NCI-H748 treated with DMSO at 0.1 percent for 48 hours (cell line): ENCODE data around the gene USP34.
"Not testable (repeated sequence)": the region's sequence is repeated elsewhere in the genome, so short reads cannot be mapped to it uniquely, and the experiment has no call there.

ENCODE experiments used
- DNase-seq: peaks from one replicate; lab custom pipeline; 2025; lab: John Stamatoyannopoulos, UW

Gene USP34

GRCh38 chr2:61426267-61426897 lies 44.5 kb downstream of the USP34 start:
- DNase-seq = no peak

- DNase-seq = no peak
Observed at GRCh38 chr2:61425605-61426155, 45.2 kb downstream of the USP34 start.

DNA sequence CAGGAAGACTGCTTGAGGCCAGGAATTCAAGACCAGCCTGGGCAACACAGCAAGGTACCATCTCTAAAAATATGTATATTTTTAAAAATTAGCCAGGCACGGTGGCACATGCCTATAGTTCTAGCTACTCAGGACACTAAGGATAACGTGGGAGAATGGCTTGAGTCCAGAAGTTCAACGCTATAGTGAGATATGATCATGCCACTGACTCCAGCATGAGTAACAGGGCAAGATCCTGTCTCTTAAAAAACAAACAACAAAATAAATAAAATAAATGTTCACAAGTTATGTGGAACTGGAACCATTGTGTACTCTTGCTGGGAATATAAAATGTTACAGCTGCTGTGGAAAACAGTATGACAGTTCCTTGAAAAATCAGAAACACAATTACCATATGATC lies 47.2 kb downstream of the USP34 start:
- no peak for DNase-seq

DNA sequence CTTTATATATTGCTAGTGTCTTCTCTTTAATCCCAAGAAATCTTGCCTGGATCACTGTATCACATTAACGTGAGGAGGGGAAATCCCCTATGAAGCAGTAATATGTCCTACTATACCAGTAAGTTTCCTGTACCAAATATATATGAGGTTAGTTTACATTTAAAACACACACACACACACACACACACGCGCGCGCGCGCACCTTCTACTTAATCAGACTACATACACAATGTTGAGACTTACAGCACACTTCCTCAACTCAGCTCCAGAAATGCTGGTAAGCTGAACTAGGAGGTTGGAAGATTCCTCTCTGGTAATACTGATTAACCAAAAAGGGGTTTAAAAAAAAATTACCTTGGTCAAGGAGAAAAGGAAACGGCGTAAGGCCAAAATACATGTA lies 49.3 kb downstream of the USP34 start:
- no peak for DNase-seq

GRCh38 chr2:61420991-61421544 lies 49.8 kb downstream of the USP34 start:
- no peak for DNase-seq

DNA sequence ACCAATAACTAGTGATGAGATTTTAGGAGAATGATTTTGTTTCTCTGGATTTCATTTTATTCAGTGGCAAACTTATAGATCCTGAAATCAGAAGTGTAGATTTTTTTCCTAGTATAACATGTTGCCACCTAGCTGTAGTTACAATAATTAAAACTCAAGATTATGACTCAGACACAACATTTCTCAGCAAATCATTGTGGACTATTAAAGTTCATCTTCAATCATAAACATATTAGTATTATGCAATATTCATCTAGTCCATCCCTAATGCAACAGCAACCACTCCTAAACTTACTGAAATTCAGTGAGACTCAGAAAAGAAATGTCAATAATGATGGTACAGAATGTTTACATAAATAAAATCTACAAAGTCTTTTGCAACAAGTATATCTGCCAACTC lies 51.3 kb downstream of the USP34 start:
- DNase-seq = no peak

DNA sequence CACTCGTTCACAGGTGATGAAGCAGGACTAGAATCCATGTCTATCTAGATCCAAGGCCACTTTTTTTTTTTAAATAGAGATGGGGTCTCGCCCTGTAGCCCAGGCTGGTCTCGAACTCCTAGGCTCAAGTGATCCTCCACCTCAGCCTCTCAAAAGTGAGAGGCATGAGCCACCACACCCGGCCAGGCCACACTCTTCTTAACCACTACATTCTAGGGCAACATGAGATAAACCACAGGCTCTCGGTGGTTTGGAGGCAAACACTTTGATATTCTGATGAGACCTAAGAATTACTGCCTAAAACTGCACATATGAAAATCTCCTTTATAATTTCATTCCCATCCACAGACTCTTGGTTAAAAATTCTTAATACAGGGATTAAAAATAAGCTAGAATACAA lies 51.8 kb downstream of the USP34 start:
- DNase-seq = no peak

GRCh38 chr2:61416871-61417645 lies 53.8 kb downstream of the USP34 start:
- DNase-seq = no peak

DNA sequence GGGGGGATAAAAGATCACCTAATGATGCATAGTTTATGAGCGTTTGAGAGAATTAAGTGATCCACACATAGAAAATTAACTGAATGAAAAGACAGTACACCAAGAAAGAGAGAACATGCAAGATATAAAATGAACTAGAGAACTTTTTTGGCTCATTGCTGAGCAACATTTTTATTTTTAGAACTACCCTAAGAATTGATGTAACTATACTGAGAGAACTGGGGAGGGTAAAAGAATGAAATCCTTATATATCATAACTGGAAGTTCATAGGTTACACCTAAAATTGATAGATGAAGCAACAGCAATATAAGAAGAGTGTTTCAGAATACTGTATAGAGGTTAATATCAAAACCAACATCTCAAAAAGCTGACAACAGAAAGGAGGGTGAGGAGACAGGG lies 55.6 kb downstream of the USP34 start:
- no peak for DNase-seq

GRCh38 chr2:61414674-61415073 lies 56.2 kb downstream of the USP34 start:
- no peak for DNase-seq

GRCh38 chr2:61411109-61411508 lies 59.8 kb downstream of the USP34 start:
- DNase-seq = no peak

GRCh38 chr2:61410185-61410584 lies 60.7 kb downstream of the USP34 start:
- no peak for DNase-seq

DNA sequence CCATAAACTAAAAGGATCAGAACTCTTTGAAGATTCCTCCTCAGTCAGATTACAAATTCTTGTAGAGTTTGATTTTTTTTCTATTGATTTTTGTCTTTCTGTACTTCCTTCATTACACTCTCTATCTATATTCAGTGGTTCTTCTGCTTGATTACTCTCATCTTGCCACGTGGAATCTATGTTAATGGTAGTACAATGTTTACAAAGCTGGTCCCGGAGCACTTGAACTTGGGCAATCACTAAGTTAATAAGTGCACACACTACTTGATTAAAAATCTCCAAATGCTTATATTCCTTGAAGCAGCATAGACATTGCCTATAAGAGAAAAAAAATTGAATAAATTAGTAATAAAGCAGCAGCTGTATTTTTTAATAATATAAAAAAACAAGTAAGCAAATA lies 65.1 kb downstream of the USP34 start:
- DNase-seq = no peak

DNA sequence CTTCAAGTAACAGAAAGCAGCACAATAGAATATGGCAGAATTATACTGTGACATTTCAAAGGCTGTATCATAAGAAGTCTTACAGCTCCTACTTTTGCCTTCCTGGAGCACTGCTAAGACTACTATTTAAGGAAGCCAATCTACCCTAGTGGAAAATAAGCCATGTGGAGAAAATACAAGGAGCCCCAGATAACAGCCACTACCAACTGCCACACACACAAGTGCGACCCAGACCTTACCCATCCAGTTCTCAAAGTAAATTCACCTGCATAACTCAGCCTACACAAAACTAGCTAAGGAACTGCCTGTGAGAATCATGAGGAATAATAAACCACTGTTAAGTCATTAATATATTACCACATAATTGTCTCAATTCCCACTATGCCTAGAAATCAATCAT lies 66.4 kb downstream of the USP34 start:
- DNase-seq = no peak

- no peak for DNase-seq
Observed at GRCh38 chr2:61398413-61398812, 72.5 kb downstream of the USP34 start.

GRCh38 chr2:61396005-61396404 lies 74.9 kb downstream of the USP34 start:
- no peak for DNase-seq

DNA sequence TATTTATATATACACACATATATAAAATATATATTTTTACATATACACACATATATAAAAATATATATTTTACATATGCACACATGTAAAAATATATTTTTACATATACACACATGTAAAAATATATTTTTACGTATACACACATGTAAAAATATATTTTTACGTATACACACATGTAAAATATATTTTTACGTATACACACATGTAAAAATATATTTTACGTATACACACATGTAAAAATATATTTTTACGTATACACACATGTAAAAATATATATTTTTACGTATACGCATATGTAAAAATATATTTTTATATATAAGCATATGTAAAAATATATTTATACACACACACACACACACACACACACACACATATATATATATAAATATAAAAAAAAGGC lies 83.3 kb downstream of the USP34 start:
- DNase-seq = not testable (repeated sequence)

DNA sequence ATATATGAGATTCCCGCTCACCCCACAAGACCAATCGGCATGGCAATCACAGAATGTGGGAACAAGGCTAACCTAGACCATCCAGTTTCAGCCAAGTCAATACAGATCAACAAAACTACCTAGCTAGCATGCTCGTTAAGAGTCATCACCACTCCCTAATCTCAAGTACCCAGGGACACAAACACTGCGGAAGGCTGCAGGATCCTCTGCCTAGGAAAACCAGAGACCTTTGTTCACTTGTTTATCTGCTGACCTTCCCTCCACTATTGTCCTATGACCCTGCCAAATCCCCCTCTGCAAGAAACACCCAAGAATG lies 90.0 kb downstream of the USP34 start:
- DNase-seq = not testable (repeated sequence)

DNA sequence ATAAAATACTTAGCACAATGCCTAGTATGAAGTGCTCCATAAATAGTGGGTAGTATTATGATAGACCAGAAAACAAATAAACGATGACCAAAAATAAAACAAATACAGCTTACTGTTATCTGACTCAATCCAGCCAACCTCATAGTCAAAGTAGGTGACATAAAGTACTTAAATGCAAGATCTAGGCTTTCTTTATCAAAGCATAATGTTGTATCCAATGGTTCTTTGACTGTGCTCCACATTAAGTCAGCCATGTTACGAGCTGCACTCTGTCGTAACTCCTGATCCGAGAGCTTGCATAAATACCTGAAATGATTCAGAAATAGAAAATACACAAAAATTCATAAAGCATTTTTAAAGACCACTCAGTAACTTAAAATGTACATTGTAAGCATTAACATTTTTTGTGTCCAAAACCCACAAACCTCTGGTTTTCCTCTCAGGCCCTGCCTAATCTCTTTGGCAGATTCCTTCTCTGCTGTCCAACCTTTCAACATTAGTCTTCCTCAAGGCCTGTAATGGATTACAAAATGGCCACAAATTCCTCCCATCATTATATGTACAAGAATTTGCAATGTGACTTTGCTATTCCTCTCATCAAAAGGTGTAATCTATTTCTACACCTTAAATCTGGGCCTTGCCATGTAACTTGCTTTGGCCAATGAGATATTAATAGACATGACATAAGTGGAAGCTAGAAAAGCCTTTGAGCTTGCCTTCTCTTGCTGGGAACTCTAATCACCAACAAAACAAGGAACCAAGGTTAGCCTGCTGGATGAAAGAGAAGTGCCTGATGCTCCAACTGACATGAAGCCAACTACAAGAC lies 90.6 kb downstream of the USP34 start:
- DNase-seq = no peak

DNA sequence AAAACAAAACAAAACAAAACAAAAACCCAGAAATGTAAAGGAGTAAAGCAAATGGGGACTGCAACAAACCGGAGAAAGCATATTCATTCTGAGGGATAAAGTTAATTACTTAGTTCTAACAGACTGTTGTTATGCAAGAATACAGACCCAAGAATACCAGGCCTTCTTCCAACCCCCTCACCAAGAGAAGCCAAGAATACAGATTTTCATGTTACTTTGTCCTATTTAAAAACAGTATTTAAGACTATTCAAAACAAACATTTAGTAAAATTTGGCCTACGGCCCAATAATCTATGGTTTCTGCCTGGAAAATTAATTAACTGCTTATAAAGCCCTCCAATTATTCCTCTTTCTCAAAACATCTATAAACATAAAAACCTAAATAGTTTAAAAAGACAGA lies 91.4 kb downstream of the USP34 start:
- no peak for DNase-seq

DNA sequence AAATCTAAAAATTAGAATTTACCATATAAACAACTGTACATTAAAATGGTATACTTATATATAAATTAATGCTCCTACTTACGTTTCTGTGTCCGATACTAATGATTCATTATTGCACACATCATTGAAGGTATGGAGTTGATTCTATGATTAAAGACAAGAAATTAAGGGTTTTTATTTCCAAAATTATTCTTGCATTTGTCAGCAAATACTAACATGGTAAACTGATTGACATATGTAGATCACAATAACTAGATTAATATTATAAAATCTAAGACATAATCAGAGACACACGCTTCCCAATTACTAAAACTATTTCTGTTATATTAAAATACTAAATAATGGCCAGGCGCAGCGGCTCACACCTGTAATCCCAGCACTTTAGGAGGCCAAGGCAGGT lies 92.6 kb downstream of the USP34 start:
- DNase-seq = no peak

- no peak for DNase-seq
Observed at GRCh38 chr2:61377046-61377445, 93.8 kb downstream of the USP34 start.

- no peak for DNase-seq
Observed at GRCh38 chr2:61376211-61376610, 94.7 kb downstream of the USP34 start.
